A549 (cell line): ENCODE data around the gene TUFM. TPM values are rescaled to one million over a fixed set of nuclear protein-coding genes. Genes with fewer than 3 reads are reported as not detected.
A peak's percentile ranks its signal among the peaks of the same experiment; 100 is the strongest.

Experiments used
- ATAC-seq, 2 experiments: fragments of 200-7000 bp in 1 of 2; fragments of >200 bp in 1 of 2; cut with Nextera tagmentation in 1 of 2; cut with Tn5 transposase in 1 of 2; 3 replicates each; pipeline versions ENCODE4 v1.8.0 to v1.9.1; 2018 to 2020; ENCODE audit warnings: mild to moderate bottlenecking in 1 of 2, moderate library complexity in 1 of 2
- CTCF ChIA-PET: fragments of 300-600 bp; sonication (Branson Sonifier 250); formaldehyde crosslinking; extraction: SDS; loops from one replicate; lab custom pipeline; 2021; ENCODE audit warnings: antibody characterized with exemption, inconsistent platforms; lab: Yijun Ruan, JAX
- POLR2A ChIA-PET: fragments of 350-600 bp; formaldehyde crosslinking; extraction: SDS; loops from one replicate; lab custom pipeline; 2021; ENCODE audit warnings: antibody characterized with exemption, inconsistent platforms; lab: Yijun Ruan, JAX
- DNase-seq, 2 experiments: peaks; one replicate each; pipeline versions ENCODE4 v3.0.0 to v3.0.0-alpha.2; 2011 to 2016; ENCODE audit warnings: low read depth in 1 of 2, low spot score in 1 of 2
- FAIRE-seq: peaks from 2 replicates; lab custom pipeline; 2011; peaks lifted over from hg19 to GRCh38; lab: Jason Lieb, UNC
- H3K27ac ChIP-seq, 2 experiments: fragments of >200 bp; sonication (Bioruptor Twin); formaldehyde crosslinking; 3 replicates each; pipeline ENCODE4 v1.5.1; 2016 to 2017
- H3K4me1 ChIP-seq: fragments of >200 bp; sonication (Bioruptor Twin); formaldehyde crosslinking; 3 replicates; pipeline ENCODE4 v1.6.1; 2016
- H3K4me2 ChIP-seq: fragments of >200 bp; sonication (Bioruptor Twin); formaldehyde crosslinking; 3 replicates; pipeline ENCODE4 v1.6.1; 2016
- H3K4me3 ChIP-seq: fragments of >200 bp; sonication (Bioruptor Twin); formaldehyde crosslinking; 3 replicates; pipeline ENCODE4 v1.5.1; 2016
- H3K9me3 ChIP-seq: fragments of >200 bp; sonication (Bioruptor Twin); formaldehyde crosslinking; 3 replicates; pipeline ENCODE4 v1.6.1; 2016
- CBX2 ChIP-seq: fragments of 200-600 bp; sonication (generic); IDR thresholded peaks from 2 replicates; pipeline ENCODE4 v1.6.1; 2016; ENCODE audit warnings: low read depth, mild to moderate bottlenecking, borderline replicate concordance
- CHD4 ChIP-seq: fragments of 200-600 bp; sonication (generic); IDR thresholded peaks from 2 replicates; pipeline ENCODE4 v1.6.1; 2016; ENCODE audit warnings: antibody characterized with exemption, mild to moderate bottlenecking, borderline replicate concordance
- EHMT2 ChIP-seq: fragments of 200-600 bp; sonication (generic); IDR thresholded peaks from 2 replicates; pipeline ENCODE4 v1.6.1; 2016; ENCODE audit warnings: antibody characterized with exemption, low read depth, mild to moderate bottlenecking, moderate library complexity
- FOSL2 ChIP-seq, 2 experiments: fragments of 450-650 bp in 1 of 2; fragments of >200 bp in 1 of 2; sonication (Bioruptor Twin) in 1 of 2; formaldehyde crosslinking; IDR thresholded peaks; 2 replicates each; pipeline versions ENCODE4 v1.5.0 to v1.6.1; 2016 to 2020; ENCODE audit warnings: mild to moderate bottlenecking in 1 of 2, moderate library complexity in 1 of 2
- FOXS1 ChIP-seq: fragments of 250-450 bp; sonication (Bioruptor Pico); IDR thresholded peaks from 2 replicates; pipeline ENCODE4 v1.5.0; 2020; ENCODE audit warnings: mild to moderate bottlenecking, moderate library complexity
- GATA3 ChIP-seq: IDR thresholded peaks from 2 replicates; pipeline ENCODE4 v1.6.1; 2012; ENCODE audit warnings: borderline replicate concordance
- HOXB5 ChIP-seq: fragments of 250-450 bp; sonication (Bioruptor Pico); IDR thresholded peaks from 2 replicates; pipeline ENCODE4 v1.5.0; 2020; ENCODE audit warnings: mild to moderate bottlenecking, moderate library complexity
- KDM1A ChIP-seq: fragments of 200-600 bp; sonication (generic); IDR thresholded peaks from 2 replicates; pipeline ENCODE4 v1.6.1; 2016; ENCODE audit warnings: low read depth, mild to moderate bottlenecking
- MAFK ChIP-seq: fragments of 450-650 bp; IDR thresholded peaks from 2 replicates; pipeline ENCODE4 v1.6.1; 2014; ENCODE audit not compliant: partially characterized antibody
- MAZ ChIP-seq: fragments of 150-350 bp; IDR thresholded peaks from 2 replicates; pipeline ENCODE4 v1.6.1; 2014; ENCODE audit warnings: antibody characterized with exemption, low read depth, low read length, borderline replicate concordance
- RAD21 ChIP-seq, 2 experiments: fragments of >200 bp in 1 of 2; sonication (Bioruptor Twin) in 1 of 2; formaldehyde crosslinking in 1 of 2; IDR thresholded peaks in 1 of 2; conservative IDR thresholded peaks in 1 of 2; 2 replicates in 1 of 2; 3 replicates in 1 of 2; pipeline ENCODE4 v1.6.1; 2012 to 2018; ENCODE audit warnings: inconsistent platforms in 1 of 2
- RCOR1 ChIP-seq: fragments of 150-350 bp; IDR thresholded peaks from 2 replicates; pipeline ENCODE4 v1.6.1; 2014; ENCODE audit warnings: antibody characterized with exemption, low read length, low read depth
- RNF2 ChIP-seq: fragments of 200-600 bp; sonication (generic); IDR thresholded peaks from 2 replicates; pipeline ENCODE4 v1.6.1; 2016; ENCODE audit warnings: low read depth, mild to moderate bottlenecking, antibody characterized with exemption, moderate library complexity, borderline replicate concordance
- TP53 ChIP-seq: fragments of 250-450 bp; sonication (Bioruptor Pico); IDR thresholded peaks from 2 replicates; pipeline ENCODE4 v1.5.0; 2021; ENCODE audit warnings: mild to moderate bottlenecking, moderate library complexity
- ZC3H11A ChIP-seq: fragments of 450-650 bp; IDR thresholded peaks from 2 replicates; pipeline ENCODE4 v1.6.1; 2014; ENCODE audit warnings: antibody characterized with exemption, mild to moderate bottlenecking
- WGBS: methylation state at CpG from one replicate; pipeline ENCODE4 v1.1.6; 2017; ENCODE audit errors: missing lambda C conversion rate; 5-methylcytosine and 5-hydroxymethylcytosine counted together
- polyA plus RNA-seq, 4 experiments: library from polyadenylated mRNA; depleted of rRNA in 3 of 4; stranded (reverse); fragments of >200 nt; fragmentation: RNase III in 1 of 4; extraction: RNeasy Plus Mini Kit Qiagen cat#74134 plus additional on column Dnase treatment in 1 of 4; gene quantifications; 2 replicates in 3 of 4; 3 replicates in 1 of 4; pipeline ENCODE4 v1.2.3, GENCODE V29; 2011 to 2017
- TF ChIP-seq, protein P1 (sequence below): fragments of 250-450 bp; sonication (Bioruptor Pico); IDR thresholded peaks from 2 replicates; pipeline ENCODE4 v1.5.0; 2020; ENCODE audit warnings: low read depth, mild to moderate bottlenecking, moderate library complexity
- TF ChIP-seq, protein P2 (sequence below): IDR thresholded peaks from 2 replicates; pipeline ENCODE4 v1.6.1; 2012; ENCODE audit warnings: low read depth, borderline replicate concordance
- TF ChIP-seq, protein P3 (sequence below): fragments of >200 bp; sonication (Bioruptor Twin); formaldehyde crosslinking; IDR thresholded peaks from 3 replicates; pipeline ENCODE4 v1.5.1; 2016

Gene TUFM
- polyA plus RNA-seq, 2 of the 4 experiments (the other 2 are of a cell fraction) = 159 to 260 TPM

DNA sequence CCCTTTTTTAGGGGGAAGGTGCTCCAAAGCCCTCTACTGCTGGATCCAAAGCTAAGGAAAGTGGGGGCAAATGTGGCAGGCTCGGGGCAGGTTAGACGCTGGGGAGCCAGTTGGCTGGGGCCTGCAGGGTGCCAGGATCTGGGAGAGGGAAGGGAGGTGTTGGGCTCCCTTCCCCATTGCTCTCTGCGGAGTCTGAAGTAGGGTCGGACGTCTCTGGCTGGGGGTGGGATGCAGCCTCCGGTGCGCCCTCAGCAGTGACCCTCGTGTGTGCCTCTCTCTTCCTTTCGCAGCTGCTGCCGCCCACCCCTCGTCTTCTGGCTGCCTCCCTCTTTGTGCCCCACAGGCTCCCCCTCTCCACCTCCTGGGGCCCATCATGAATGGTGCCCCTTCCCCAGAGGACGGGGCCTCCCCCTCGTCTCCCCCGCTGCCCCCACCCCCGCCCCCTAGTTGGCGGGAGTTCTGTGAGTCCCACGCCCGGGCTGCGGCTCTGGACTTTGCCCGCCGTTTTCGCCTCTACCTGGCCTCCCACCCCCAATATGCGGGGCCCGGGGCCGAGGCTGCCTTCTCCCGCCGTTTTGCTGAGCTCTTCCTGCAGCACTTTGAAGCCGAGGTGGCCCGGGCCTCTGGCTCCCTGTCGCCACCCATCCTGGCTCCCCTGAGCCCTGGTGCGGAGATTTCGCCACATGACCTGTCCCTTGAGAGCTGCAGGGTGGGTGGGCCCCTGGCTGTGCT is 19.7 kb upstream of the TUFM start:
- TF ChIP-seq CBX2 (no peak), MAZ (no peak), MAFK (no peak), RAD21 (conservative IDR thresholded peaks at IDR 0.05 in 1 of 2, IDR thresholded peaks at IDR 0.05 in 1 of 2) (no peak), KDM1A (no peak), RNF2 (no peak), FOXS1 (CRISPR knock-in tag) (no peak), CHD4 (no peak), RCOR1 (no peak), FOSL2 (IDR thresholded peaks at IDR 0.05) (no peak), FOSL2 (CRISPR knock-in tag; IDR thresholded peaks at IDR 0.05) (no peak), HOXB5 (CRISPR knock-in tag) (no peak), TP53 (no peak), GATA3 (no peak), EHMT2 (no peak)
- TF ChIP-seq, protein P1, sequence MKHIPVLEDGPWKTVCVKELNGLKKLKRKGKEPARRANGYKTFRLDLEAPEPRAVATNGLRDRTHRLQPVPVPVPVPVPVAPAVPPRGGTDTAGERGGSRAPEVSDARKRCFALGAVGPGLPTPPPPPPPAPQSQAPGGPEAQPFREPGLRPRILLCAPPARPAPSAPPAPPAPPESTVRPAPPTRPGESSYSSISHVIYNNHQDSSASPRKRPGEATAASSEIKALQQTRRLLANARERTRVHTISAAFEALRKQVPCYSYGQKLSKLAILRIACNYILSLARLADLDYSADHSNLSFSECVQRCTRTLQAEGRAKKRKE (CRISPR knock-in tag) = no peak
- TF ChIP-seq, protein P2, sequence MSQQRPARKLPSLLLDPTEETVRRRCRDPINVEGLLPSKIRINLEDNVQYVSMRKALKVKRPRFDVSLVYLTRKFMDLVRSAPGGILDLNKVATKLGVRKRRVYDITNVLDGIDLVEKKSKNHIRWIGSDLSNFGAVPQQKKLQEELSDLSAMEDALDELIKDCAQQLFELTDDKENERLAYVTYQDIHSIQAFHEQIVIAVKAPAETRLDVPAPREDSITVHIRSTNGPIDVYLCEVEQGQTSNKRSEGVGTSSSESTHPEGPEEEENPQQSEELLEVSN = no peak
- Histone ChIP-seq H3K9me3 (no peaks in the 10 kb centered on the region), H3K4me3 (no peak overlapping the region), H3K27ac (no peak overlapping the region), H3K4me2 (no peak overlapping the region; the same call in 2 of the 3 replicates), H3K4me1 (peaks cover 10% of the 10 kb centered on the region; the same call in 2 of the 3 replicates)
- ChIA-PET CTCF (interaction anchor here (2.9 to 17.8 kb wide), 3 partner anchors 8 to 80 kb away, joined by 18 to 190 read pairs (median 49); partner anchors contain the start of genes NFATC2IP and TUFM), POLR2A (no interaction called here)
- ATAC-seq = no peak
- DNase-seq = no peak
- WGBS = 90% methylated on average over 24 of the region's 32 CpGs
- FAIRE-seq = no peak

DNA sequence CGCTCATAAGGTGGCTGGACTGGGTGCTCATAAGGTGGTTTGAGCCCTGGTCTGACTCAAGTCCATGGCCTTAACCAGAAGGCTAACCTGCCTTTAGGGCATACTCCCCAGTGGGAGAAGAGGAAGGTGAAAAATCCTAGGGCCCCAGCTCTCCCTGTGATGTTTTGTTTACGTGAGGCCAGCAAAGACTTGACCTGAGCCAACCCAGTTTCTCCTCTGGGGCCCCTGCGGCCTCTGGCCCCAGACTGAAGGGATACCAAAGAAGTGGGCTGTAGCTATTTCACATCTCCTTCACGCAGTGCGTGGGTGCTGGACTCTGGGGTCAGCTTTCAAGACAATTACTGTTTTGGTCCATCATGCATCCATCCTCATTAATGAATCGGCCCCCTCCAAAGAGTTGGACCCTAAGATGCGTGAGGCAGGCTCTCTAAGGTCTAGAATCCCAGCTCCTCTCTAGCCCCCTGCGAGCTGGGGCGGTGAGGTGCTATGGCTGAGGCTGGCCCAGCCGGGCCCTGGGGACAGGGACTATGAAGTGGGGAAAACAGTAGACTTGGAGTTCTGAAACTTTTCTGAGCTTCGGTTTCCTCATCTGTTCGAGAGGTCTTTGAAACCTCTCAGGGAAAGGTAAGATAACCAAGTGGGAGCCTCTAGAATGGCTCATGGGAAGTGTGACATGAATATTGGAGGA is 19.0 kb upstream of the TUFM start:
- FAIRE-seq (no peak), ATAC-seq (no peak), DNase-seq (no peak)
- TF ChIP-seq RAD21 (conservative IDR thresholded peaks at IDR 0.05 in 1 of 2, IDR thresholded peaks at IDR 0.05 in 1 of 2) (no peak), ZC3H11A (no peak)
- TF ChIP-seq, protein P3, sequence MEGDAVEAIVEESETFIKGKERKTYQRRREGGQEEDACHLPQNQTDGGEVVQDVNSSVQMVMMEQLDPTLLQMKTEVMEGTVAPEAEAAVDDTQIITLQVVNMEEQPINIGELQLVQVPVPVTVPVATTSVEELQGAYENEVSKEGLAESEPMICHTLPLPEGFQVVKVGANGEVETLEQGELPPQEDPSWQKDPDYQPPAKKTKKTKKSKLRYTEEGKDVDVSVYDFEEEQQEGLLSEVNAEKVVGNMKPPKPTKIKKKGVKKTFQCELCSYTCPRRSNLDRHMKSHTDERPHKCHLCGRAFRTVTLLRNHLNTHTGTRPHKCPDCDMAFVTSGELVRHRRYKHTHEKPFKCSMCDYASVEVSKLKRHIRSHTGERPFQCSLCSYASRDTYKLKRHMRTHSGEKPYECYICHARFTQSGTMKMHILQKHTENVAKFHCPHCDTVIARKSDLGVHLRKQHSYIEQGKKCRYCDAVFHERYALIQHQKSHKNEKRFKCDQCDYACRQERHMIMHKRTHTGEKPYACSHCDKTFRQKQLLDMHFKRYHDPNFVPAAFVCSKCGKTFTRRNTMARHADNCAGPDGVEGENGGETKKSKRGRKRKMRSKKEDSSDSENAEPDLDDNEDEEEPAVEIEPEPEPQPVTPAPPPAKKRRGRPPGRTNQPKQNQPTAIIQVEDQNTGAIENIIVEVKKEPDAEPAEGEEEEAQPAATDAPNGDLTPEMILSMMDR = no peak
- ChIA-PET CTCF (interaction anchor here (1.0 to 17.8 kb wide), 6 partner anchors 9 to 81 kb away, joined by 3 to 190 read pairs (median 10); partner anchors contain the start of genes NFATC2IP and TUFM), POLR2A (interaction anchor here (0.8 to 1.2 kb wide), 2 partner anchors 19 to 43 kb away, joined by 4 read pairs; partner anchors contain the start of genes ATXN2L and TUFM)
- peaks cover 10% of the 10 kb centered on the region; the same call in 2 of the 3 replicates for H3K4me1 ChIP-seq
- H3K4me2 ChIP-seq = peak overlapping the region; percentile 95
- H3K4me3 ChIP-seq = peak overlapping the region; percentile 99; the same call in 1 of the 3 replicates
- H3K27ac ChIP-seq = no peak overlapping the region
- WGBS = 90% methylated on average over 12 of the region's 12 CpGs
- no peaks in the 10 kb centered on the region for H3K9me3 ChIP-seq
